Measurements from ENCODE around the gene DUSP16.
A peak's percentile ranks its signal among the peaks of the same experiment; 100 is the strongest.

The DUSP16 gene

GRCh38 chr12:12461923-12462315 lies 100.7 kb downstream of the DUSP16 start:
- DNase-seq = no peak

GRCh38 chr12:12460935-12461922 lies 101.4 kb downstream of the DUSP16 start:
- DNase-seq = no peak

- DNase-seq = no peak
These were observed 106.0 kb downstream of the DUSP16 start for GRCh38 chr12:12456637-12457036.

GRCh38 chr12:12454315-12454714 lies 108.3 kb downstream of the DUSP16 start:
- no peak for DNase-seq

GRCh38 chr12:12453635-12454034 lies 109.0 kb downstream of the DUSP16 start:
- DNase-seq = no peak

GRCh38 chr12:12452326-12452902 lies 110.2 kb downstream of the DUSP16 start:
- DNase-seq = no peak

- no peak for DNase-seq
These were observed 111.6 kb downstream of the DUSP16 start for GRCh38 chr12:12451098-12451497.

- no peak for DNase-seq
These were observed 112.6 kb downstream of the DUSP16 start for GRCh38 chr12:12450043-12450471.

GRCh38 chr12:12449533-12450025 lies 113.1 kb downstream of the DUSP16 start:
- DNase-seq = no peak

GRCh38 chr12:12447837-12448236 lies 114.8 kb downstream of the DUSP16 start:
- DNase-seq = no peak

GRCh38 chr12:12447236-12447635 lies 115.4 kb downstream of the DUSP16 start:
- DNase-seq = no peak

- no peak for DNase-seq
These were observed 115.9 kb downstream of the DUSP16 start for GRCh38 chr12:12446786-12447185.

GRCh38 chr12:12445882-12446181 lies 116.8 kb downstream of the DUSP16 start:
- no peak for DNase-seq

GRCh38 chr12:12445165-12445881 lies 117.3 kb downstream of the DUSP16 start:
- DNase-seq = no peak

- DNase-seq = no peak
These were observed 119.2 kb downstream of the DUSP16 start for GRCh38 chr12:12443431-12443878.

GRCh38 chr12:12442548-12443071 lies 120.1 kb downstream of the DUSP16 start:
- DNase-seq = no peak

GRCh38 chr12:12441843-12442461 lies 120.7 kb downstream of the DUSP16 start:
- DNase-seq = peak; percentile 56

- DNase-seq = no peak
These were observed 121.2 kb downstream of the DUSP16 start for GRCh38 chr12:12441429-12441807.

GRCh38 chr12:12440784-12441428 lies 121.8 kb downstream of the DUSP16 start:
- no peak for DNase-seq

- peak; percentile 38 for DNase-seq
These were observed 123.0 kb downstream of the DUSP16 start for GRCh38 chr12:12439636-12440035.

- no peak for DNase-seq
These were observed 125.8 kb downstream of the DUSP16 start for GRCh38 chr12:12436831-12437345.

- DNase-seq = no peak
These were observed 129.4 kb downstream of the DUSP16 start for GRCh38 chr12:12433203-12433731.
